Mucosa of gallbladder (tissue), 1 donor: ENCODE measurements around the gene PCSK4. TPM values are rescaled to one million over a fixed set of nuclear protein-coding genes. Genes with fewer than 3 reads are reported as not detected.
A peak's percentile ranks its signal among the peaks of the same experiment; 100 is the strongest.
"Not testable (repeated sequence)": the region's sequence is repeated elsewhere in the genome, so short reads cannot be mapped to it uniquely, and the experiment has no call there.

Experiments used
- DNase-seq: peaks from one replicate; pipeline ENCODE4 v3.0.0-alpha.2; 2020; ENCODE audit warnings: low spot score
- total RNA-seq: library from RNA; stranded (reverse); gene quantifications from one replicate; pipeline ENCODE4 v1.2.1, GENCODE V29; 2021
- donor health status: DM: no; HTN: no; CAD: no.

Gene PCSK4
- total RNA-seq, result 11.7 TPM

DNA sequence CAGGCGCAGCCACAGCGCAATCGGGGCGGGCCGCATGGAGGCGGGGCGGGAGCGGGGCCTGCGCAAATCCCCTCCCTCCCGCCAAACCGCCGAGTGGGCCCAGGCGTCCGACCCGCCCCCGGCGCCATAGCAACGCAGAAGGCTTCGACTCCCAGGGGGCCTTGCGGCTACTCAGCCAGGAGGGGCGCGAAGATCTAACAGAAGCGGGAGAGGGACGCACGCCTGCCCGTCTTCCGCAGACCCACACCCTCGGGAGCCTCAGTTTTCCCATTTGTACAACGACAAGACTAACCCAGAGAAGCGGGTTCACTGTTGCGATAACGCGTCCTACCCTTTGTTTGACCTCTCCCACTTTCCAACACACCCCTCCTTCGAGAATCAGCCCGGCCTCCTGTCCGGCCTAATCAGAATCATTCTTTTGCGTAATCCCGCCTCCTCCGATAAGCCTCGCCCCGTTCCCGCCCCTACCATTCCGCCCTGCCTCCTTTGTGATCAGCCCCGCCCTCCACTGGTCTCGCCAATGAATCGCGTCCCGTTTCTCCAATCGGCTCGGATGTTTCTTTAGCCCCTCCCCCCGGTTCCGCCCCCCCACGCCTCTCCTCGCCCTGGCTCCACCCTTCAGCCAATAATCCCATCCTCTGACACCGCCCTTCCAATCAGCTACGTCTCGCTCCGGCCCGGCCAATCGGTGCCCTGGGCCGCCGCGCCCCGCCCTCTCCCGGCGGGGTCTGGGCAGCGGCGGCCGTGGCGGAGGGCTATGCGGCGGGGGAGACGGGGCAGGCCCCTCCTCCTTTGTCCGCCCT lies at the start of gene PCSK4:
Gene PCSK4 (minus strand): TSS at position 40 of the 803 bp plus-strand sequence. CDS start 4 bp downstream, at position 36.
- peak; percentile 99 for DNase-seq

GRCh38 chr19:1539749-1540148 lies 49.6 kb upstream of the PCSK4 start:
- not testable (repeated sequence) for DNase-seq

- no peak for DNase-seq
These were observed 48.8 kb upstream of the PCSK4 start for GRCh38 chr19:1538978-1539377.

DNA sequence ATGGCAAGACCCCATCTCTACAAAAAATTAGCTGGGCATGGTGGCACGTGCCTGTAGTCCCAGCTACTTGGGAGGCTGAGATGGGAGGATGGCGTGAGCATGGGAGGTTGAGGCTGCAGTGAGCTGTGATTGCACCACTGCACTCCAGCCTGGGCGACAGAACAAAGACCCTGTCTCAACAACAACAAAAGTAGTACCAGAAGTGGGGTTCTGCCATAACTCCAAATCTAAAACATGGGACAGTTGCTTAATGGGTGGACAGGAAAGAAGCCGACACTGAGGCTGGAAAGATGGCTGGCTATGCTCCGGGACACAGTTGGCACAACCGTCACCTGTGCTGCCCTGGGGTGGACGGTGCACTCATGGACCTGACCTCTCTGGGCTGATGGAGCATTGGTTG lies 45.5 kb upstream of the PCSK4 start:
- DNase-seq, result not testable (repeated sequence)

GRCh38 chr19:1534972-1535371 lies 44.8 kb upstream of the PCSK4 start:
- DNase-seq, result no peak

DNA sequence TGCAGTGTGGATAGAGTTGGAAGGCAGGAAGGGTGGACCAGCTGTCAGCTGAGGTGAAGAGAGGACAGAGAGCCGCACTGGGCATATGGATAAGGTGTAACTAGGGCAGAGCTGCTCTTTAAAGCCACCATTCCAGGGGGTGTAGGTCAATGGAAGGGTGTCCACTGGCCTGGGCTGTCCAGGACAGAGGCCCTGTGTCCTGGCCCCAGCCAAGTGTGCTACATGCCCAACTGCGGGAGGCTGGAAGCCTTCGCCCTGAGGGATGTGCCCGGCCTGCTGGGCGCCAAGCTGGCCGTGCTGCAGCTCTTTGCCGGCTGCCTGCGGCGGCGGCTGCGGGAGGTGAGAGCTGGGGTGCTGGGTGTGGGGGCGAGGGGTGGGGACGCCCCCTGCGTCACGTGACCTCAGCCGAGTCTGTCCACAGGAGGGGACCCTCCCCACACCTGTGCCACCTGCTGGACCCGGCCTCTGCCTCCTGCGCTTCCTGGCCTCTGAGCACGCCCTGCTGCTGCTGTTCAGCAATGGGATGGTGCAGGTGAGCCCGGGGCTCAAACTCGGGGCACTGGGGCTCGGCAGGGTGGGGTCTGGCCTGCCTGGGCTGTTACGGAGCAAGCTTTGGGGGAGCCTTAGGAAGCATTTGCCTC lies 43.5 kb upstream of the PCSK4 start:
- no peak for DNase-seq

DNA sequence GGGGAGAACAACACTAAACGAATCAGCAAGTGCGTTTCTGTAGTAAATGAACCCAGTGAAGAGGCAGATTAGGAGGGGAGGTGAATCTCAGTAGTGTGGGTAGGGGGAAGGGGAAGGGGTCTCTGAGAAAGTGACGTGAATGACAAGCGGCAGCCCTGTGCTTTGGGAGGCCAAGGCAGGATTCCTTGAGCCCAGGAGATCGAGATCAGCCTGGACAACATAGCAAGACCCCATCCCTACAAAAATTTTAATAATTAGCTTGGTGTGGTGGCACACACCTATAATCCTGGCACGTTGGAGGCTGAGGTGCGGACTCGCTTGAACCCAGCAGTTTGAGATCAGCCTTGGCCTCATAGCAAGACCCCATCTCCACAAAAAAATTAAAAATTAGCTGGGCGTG lies 41.9 kb upstream of the PCSK4 start:
- no peak for DNase-seq

- no peak for DNase-seq
These were observed 41.4 kb upstream of the PCSK4 start for GRCh38 chr19:1531587-1531986.

- DNase-seq, result not testable (repeated sequence)
These were observed 40.7 kb upstream of the PCSK4 start for GRCh38 chr19:1530856-1531255.

GRCh38 chr19:1529430-1529816 lies 39.3 kb upstream of the PCSK4 start:
- DNase-seq, result no peak

DNA sequence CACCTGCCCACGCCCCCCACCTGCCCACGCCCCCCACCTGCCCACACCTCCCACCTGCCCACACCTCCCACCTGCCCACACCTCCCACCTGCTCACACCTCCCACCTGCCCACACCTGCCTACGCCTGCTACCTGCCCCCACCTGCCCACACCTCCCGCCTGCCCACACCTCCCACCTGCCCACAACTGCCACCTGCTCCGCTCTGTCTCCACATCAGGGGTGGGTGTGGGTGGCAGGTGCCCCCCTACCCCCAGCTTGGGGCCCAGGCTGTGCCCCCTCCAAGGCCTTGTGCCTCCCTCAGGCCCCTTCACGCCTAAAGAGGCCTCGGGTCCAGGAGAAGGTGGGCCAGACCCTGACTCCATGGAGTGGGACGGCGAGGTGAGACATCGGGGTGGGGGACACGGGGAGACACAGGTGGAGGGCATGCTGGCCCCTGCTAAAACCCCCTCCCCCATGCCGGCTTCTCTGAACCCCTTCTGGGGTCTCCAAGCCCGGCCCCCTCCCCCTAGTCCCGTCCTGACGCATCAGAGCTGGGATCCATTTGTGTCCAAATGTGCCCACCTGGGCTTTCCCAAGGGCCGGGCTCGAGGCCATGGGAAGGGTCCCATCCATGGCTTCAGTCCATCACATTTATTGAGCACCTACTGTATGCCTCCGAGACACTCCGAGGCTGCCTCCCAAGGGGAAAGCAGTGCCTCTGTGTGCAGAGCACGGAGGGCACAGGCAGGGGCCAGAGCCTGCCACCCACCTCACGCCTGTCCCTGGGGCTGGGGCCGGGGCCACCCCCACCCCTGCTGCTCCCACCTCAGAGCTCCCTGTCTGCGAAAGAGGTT lies 38.7 kb upstream of the PCSK4 start:
- DNase-seq, result no peak

GRCh38 chr19:1527650-1528309 lies 37.6 kb upstream of the PCSK4 start:
- DNase-seq, result no peak

DNA sequence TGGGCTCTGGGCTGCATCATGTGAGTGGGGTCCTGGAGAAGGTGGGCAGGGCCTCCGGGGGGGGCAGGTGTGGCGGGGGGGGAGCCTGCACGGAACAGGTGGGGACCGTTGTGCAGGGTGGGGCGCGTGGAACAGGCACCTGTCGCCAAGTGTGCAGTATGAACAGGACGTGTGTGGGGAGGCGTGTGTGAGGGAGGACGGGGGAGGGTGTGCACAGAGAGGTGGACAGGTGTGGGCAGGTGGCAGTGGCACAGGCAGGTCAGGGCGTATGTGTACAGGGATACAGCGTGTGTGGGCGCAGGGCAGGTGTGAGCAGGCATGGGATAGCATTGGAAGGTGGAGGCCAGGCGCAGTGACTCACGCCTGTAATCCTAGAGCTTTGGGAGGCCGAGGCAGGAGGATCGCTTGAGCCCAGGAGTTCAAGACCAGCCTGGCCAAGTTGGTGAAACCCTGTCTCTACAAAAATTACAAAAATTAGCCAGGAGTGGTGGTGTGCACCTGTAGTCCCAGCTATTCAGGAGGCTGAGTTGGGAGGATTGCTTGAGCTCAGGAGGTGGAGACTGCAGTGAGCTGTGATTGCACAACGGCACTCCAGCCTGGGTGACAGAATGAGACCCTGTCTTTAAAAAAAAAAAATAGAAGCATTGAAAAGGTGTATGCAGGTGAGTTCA lies 37.0 kb upstream of the PCSK4 start:
- DNase-seq, result no peak

GRCh38 chr19:1526066-1526778 lies 36.1 kb upstream of the PCSK4 start:
- DNase-seq, result no peak

DNA sequence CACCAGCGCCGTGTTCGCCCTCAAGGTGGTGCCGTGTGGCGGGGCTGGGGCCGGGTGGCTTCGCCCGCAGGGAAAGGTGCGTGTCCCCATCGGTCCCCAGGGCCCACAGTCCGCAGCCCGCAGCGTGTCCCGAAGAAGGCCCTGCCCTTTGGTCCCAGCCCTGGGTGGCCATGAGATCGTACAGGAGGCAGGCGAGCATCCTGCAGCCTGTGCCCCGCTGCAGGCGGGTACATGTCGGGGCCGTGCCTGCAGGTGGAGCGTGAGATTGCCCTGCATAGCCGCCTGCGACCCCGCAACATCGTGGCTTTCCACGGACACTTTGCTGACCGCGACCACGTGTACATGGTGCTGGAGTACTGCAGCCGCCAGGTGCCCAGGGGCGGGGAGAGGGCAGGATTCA lies 35.2 kb upstream of the PCSK4 start:
- no peak for DNase-seq

GRCh38 chr19:1524972-1525325 lies 34.8 kb upstream of the PCSK4 start:
- DNase-seq, result no peak

- no peak for DNase-seq
These were observed 34.3 kb upstream of the PCSK4 start for GRCh38 chr19:1524287-1524971.

DNA sequence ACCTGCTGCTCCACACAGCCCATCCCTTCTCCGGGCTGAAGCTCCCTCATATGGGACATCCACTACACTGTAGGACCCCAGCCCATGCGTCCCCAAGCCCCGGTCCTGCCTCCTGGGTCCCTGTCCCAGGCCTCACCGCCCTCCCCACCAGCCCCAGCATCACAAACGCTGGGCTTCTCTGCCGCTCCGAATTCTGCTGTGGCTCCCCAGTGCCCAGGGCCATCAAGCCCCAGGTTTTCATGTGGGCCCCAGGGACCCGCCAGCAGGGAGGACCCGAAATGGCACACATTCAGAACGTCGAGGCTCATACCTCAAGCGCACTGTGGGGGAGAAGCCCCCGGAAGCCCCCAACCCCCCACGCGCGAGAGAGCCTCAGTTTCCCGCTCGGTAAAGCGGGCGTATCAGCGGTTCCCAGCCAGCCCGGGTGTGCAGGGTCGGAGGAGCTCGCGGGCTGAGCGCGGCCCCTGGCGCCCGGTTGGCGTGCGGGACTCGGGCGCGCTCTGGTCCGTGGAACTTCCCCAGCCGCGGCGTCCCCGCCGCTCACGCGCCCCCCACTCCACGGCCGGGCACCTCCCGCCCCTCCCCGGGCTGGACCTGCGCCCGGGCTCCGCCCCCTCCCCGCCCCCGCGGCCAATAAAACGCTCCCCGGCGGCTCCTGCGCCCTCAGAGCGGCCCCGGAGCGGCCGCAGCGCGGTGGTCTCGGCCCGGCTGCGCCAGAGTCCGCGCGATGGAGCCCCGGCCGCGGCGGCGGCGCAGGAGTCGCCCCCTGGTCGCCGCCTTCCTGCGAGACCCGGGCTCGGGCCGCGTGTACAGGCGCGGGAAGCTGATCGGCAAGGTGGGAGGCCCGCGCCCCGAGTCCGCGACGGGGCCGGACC lies 33.5 kb upstream of the PCSK4 start, which contains the start of gene PLK5:
Gene PLK5 (plus strand): TSS at position 666 of the 875 bp plus-strand sequence. CDS start 2,920 bp downstream, outside the sequence.
- no peak for DNase-seq

GRCh38 chr19:1522838-1523237 lies 32.7 kb upstream of the PCSK4 start:
- no peak for DNase-seq
